GM19240 (cell line): ENCODE data around the gene ANKRD13A.
"Not testable (repeated sequence)": the region's sequence is repeated elsewhere in the genome, so short reads cannot be mapped to it uniquely, and the experiment has no call there.

Source experiments
- DNase-seq: peaks from one replicate; pipeline ENCODE4 v3.0.0; 2011; ENCODE audit warnings: low spot score; ENCODE audit not compliant: insufficient read length

ANKRD13A gene

GRCh38 chr12:110006115-110006514, 6.9 kb downstream of the ANKRD13A start:
- no peak for DNase-seq

GRCh38 chr12:110007881-110008280, 8.7 kb downstream of the ANKRD13A start:
- DNase-seq, result no peak

- not testable (repeated sequence) for DNase-seq
These were observed 9.6 kb downstream of the ANKRD13A start for GRCh38 chr12:110008681-110009398.

- no peak for DNase-seq
These were observed 11.9 kb downstream of the ANKRD13A start for GRCh38 chr12:110010853-110011723.

GRCh38 chr12:110012137-110012536, 12.9 kb downstream of the ANKRD13A start:
- no peak for DNase-seq

- no peak for DNase-seq
These were observed 13.4 kb downstream of the ANKRD13A start for GRCh38 chr12:110012659-110013058.

GRCh38 chr12:110015132-110015531, 15.9 kb downstream of the ANKRD13A start:
- no peak for DNase-seq

GRCh38 chr12:110020956-110021355, 21.7 kb downstream of the ANKRD13A start:
- DNase-seq, result no peak

- DNase-seq, result no peak
These were observed 24.1 kb downstream of the ANKRD13A start for GRCh38 chr12:110023059-110023980.

- DNase-seq, result no peak
These were observed 24.8 kb downstream of the ANKRD13A start for GRCh38 chr12:110024051-110024450.

- no peak for DNase-seq
These were observed 29.1 kb downstream of the ANKRD13A start for GRCh38 chr12:110028323-110028722.

GRCh38 chr12:110029290-110029815, 30.1 kb downstream of the ANKRD13A start:
- DNase-seq, result no peak

- DNase-seq, result no peak
These were observed 34.7 kb downstream of the ANKRD13A start for GRCh38 chr12:110033888-110034287.

- DNase-seq, result no peak
These were observed 36.4 kb downstream of the ANKRD13A start for GRCh38 chr12:110035534-110036104.

GRCh38 chr12:110037315-110037714, 38.1 kb downstream of the ANKRD13A start:
- DNase-seq, result no peak

GRCh38 chr12:110038741-110039084, 39.5 kb downstream of the ANKRD13A start:
- no peak for DNase-seq

GRCh38 chr12:110039085-110039807, 40.0 kb downstream of the ANKRD13A start:
- DNase-seq, result no peak

GRCh38 chr12:110042264-110042663, 43.0 kb downstream of the ANKRD13A start:
- DNase-seq, result no peak

- DNase-seq, result no peak
These were observed 47.4 kb downstream of the ANKRD13A start for GRCh38 chr12:110046451-110047187.
